ENCODE results near the gene NTN1.
"Not testable (repeated sequence)": the region's sequence is repeated elsewhere in the genome, so short reads cannot be mapped to it uniquely, and the experiment has no call there.

Gene NTN1

DNA sequence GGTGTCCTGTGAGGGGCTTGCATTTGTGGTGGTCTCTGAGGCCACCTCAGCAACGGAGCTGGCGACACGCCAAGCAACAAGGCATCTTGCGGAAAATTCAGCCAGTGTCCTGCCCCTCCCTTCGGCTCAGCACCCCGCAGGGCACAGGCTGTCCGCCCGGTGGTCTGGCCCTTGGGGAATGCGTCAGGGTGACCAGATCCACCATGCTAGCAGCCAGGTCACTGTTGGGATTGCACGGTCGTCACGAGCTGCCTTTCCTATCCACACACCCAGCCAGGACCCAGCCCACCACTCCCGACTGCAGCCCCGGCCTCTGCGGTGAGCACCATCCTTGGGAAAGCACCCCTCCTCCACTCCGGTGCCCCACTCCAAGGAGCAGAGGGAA, 221.2 kb downstream of the NTN1 start:
- DNase-seq = no peak

DNA sequence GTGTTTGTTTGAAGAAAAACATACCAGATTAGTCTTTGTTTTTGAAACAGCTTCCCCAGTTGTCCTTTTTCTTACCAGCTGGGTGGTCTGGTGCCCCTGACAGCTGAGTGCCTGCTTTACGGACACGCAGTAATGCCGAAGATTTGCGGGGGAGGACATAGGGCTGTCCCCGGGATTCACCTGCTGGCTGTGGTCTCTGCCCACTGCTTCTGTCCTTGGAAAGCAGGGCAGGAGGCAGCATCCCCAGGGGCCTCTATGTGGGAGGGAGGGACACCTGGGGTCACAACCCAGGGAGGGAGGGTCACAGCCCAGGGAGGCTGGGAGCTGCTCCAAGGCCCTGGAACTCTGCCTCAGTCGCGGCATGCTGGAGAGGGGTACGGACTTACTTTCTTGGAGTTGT, 221.7 kb downstream of the NTN1 start:
- DNase-seq = no peak

DNA sequence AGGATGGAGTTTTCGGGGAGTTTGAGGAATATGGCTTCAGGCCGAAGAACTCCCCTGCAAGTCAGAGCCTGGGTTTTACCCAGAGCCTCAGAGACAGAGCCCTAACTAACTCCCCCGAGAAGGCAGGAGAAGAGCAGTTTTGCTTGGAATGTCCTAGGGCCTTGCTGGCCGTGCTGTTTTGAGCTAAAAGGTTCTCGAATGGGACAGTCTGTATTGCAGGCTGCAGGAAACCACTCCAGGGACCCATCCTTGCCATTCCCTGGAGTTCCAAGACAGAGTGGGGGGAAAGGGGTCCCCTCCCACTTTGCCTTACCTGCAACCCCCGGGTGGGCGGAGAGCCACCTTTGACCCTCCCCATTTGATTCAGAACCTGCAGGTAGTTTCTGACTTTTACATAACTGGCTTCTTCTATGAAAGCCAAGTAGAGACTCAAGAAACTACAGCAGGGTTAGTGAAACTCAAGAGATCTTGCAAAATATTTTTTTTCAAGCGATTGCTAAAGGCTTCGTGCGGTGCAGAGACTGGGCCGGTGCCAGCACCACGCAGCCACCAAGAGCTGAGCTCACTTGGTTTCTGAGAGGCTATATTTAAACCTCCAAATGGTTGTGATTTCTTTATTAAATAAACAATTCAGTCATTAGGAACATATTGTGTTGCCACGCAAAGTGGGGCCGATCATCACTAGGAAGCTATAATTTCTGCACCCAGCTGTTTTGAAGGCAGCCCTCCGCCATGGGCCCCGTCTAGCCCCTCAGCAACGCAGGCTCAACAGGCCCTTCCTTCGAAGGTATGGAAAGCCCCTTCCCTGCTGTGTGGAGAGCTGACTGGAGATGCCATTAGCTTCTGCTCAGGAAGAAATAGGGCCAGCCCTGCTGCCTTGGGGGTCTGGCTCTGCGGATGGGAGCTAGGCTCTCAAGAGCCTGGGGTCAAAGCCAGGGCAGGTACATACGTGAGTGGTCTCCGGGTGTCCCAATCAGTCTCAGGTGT, 223.0 kb downstream of the NTN1 start:
- no peak for DNase-seq

DNA sequence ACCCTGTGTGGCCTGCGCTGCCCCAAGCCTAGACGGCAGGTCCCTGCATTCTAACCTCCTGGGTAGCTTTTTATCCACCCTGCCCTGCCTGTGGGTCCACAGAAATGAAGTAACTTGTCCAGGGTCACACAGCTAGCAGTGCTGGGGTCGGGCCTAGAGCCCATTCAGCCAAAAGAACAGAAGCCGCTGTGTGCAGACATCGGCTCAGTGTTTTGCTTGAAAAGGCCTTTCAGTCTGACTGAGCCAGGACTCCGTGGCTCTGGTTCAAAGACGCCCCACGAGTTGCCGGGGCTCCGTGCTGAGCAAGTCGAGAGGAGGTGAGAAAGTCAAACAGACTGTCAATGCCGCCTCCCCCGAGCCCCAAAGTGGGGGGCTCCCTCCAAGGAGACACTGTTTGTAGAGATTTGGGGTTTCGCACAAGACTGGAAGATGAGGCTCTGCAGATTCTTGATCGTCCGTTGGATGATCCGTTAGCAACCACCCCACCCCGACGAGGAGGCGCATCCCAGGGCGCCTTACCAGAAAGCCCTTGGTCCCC, 226.2 kb downstream of the NTN1 start:
- peak in 41 of 51 donors; percentile 11 to 79 (median 41) for DNase-seq

DNA sequence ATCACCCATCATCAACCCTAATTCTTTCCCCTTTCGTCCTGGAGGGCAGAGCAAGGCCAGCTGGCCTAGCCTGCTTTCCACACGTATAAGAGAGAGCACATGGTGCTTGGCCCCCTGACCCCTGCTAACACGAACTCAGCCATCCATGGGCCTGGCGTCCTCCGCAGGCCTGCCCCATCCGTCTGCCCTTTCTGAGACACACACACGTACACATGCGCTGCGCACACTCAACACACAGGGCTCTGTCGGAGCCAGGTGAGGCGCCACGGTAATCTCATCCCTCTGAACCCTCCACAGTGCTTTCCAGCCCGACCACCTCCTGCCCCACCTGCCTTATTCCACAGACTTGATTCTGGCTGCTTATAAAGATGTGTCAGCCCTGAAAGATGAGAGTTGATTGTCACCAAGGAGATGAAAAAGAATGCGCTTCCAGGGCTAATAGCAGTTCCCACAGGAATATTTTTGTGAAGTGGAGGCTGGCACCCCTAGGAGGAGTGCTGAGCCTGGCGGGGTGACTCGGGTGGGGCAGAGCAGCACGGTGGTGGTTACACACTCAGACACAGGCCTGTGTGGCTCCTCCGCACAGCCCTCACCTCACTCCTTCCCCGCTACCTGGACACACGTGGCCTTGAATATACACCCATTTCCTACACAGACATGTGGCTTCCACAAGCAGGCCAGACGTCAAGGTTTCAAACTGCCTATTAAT, 228.1 kb downstream of the NTN1 start:
- DNase-seq = no peak

DNA sequence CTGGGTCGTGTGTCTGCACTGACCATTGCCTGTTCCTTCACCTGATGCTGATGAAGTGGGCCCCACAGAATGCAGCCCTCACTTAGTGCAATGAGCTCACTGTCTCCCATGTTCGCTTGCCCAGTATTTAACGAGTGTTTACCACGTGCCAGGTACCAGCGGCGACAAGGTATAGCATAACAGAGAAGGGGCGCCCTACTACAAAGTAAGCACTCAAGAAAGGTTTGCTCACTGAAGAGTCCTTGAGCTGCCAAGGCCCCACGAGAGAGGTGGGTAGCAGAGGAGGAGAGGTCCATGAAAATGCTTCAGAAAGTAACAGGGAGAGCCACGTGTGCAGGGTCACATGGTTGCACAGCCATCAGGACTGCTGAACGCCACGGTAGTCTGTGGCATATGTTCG, 230.0 kb downstream of the NTN1 start:
- no peak for DNase-seq

DNA sequence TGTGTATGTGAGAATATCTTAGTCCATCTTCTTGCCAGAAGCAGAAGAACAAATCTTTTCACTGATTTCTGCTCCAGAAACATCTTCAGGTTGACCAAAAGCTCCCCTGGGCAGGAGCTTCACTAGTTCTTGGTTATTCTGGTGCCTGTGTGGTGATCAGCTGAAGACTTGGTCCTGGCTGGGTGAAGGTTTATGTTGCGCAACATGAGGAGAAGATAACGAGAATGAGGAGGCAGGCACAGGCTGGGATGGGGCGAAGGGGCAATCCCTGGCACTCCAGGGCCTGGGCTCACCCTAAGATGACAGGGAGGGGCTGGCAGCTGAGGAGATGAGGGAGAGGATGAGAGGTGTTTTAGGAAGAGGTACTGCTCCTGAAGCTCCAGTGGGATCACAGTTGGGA, 232.0 kb downstream of the NTN1 start:
- DNase-seq = no peak

DNA sequence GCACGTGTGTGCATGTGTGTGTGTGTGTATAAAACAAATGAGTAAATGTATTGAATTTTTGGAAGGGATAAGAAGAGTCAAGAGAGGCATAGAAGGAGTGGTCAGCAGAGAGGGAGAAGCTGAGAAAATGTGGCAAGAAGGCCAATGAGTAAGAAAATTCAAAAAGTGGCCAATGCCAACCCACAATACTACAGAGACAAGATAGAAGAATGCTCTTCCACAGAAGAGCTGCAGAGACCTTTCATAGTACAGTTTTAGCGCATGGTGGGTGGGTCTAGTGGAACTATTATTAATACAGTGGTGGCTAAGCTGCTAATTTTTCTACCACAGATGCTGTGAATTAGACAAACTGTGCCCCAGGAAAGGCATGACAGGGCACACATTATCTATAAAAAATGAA, 233.5 kb downstream of the NTN1 start:
- DNase-seq = no peak

DNA sequence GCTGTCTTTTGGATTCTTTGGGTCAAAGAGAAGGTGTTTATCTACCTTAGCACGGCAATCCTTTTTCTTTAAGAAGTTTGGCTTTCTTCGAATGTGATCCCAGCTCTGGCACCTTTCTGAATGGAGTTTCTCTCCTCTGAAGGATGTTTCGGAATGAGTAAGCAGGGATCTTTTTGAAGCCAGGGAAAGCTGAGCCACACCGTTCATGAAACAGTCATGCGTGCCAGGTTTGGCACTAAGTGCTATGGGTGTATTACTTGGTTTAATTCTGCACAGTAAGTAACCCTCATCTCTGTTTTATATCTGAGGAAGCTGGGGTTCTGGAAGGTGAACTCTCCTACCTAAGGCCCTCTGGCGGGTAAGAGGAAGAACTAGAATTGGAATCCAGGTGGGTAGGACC, 234.5 kb downstream of the NTN1 start:
- no peak for DNase-seq

DNA sequence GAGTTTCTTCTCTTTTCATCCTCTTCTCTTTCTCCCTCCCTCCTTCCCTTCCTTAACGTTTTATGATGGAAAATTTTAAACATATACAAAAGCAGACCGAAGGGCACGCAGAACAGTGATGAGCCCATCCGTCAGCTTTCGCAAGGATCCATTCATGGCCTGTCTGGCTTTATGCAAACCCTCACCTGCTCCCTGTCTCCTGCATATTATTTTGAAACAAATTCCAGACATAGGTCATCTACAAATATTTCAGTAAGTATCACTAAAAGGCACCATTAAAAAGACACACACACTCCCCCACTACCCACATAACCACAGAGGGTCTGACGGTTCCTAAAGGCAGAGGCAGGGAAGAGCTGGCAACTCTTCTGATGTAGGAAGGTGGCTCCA, 235.0 kb downstream of the NTN1 start:
- DNase-seq = no peak

DNA sequence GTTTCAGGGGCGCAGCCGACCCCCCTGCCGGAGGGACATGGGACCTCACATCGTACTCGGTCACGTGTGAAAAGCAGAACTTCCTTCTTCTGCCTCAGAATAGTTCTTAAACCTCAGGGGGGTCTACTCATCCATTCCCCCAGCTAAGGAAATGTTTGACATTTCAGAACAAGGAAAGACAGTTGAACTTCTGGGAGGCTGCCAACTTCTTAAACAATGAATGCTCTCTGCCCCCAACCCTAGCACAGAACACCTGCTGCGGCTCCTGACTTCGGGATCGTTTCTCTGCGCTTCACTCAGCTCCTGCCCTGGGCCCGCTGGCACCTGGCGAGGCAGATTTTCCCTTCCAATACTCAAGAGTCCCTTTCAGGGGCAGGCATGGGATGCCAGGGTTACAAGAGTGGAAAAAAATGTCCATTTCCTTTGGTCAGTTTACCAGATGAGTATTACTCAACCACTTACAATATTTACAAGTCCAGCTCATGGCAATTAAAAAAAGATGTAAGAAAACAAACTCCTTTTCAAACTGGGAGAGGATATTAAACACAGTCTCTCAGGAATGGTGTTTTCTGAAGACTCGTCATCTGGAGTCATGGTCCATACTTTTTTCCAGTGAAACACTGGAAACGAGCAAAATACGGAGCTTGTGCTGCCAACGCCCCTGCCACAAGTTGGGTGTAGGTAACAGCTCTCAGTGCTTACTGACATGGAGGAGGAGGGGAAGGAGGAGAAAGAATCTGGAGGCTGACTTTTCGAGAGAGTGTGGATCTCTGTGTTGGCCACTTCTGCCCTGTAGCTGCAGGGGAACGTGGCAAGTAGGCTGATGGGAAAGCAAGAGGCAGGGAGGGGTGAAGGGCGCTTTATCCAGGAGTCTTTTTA, 235.7 kb downstream of the NTN1 start:
- no peak for DNase-seq

DNA sequence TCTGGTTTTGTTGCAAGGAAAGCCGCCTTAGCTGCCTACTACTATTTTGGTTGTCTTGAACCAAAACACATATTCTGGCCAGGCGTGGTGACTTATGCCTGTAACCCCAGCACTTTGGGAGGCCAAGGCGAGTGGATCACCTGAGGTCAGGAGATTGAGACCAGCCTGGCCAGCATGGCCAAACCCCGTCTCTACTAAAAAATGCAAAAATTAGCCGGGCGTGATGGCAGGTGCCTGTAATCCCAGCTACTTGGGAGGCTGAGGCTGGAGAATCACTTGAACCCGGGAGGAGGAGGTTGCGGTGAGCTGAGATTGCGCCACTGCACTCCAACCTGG, 236.3 kb downstream of the NTN1 start:
- not testable (repeated sequence) for DNase-seq

DNA sequence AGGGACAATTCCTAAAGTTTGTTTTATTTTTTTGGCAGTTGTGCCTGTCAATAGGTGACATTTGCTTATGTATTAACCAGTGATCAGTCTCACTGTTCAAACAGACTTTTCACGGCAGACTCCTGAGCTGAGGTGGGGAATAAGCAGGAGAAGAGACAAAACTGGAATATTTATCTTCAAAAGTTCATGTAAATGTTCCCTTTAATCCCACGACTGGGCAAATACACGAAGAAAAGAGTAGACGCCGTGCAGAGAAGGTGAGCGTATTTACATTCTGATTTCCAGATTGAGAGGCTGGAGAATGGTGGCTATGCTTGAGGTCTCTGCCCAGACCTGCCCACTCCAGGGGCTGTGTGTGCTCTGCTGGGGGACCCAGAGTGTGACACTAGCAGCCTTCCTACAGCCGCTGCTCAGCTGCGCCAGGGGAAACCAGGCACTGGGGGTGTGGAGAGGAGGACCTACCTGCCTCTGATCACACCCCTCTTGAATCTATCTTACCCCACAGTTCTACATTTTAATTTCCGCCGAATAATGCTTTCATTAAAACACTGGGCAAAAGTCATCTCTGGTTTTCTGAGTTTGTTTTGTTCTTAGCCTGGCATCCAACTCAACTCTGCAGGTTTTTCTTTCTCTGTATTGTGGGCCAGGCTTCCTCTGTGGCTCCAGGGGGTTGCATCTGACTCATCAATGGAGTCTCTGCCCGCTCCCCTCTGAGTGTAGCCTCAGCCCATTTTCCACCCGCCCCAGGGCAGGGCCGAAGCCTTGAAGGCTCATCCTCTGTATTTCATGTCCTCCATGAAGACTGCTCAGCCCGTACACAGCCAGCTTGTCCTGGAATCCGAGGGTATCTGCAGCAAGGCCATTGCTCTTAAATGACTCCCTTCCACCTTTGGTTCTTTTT, 237.1 kb downstream of the NTN1 start:
- DNase-seq = no peak

DNA sequence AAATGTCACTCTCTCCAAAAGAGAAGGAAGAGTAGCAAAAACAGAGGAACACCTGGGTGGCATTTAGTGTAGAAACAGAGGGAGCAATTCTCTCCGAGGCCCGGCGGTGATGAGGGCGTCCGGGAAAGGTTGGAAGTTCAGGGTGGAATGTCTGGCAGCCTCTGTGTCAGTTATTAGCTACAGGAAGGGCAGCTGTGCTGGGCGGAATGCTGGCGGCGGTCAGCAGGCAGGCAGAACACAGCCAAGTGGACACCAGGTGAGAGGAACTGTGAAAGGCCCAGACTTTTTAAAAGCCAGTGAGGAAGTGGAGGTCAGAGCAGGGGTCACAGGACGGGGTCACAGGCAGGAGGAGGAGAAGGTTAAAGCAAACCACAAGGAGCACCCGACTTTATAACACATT, 238.1 kb downstream of the NTN1 start:
- no peak for DNase-seq

DNA sequence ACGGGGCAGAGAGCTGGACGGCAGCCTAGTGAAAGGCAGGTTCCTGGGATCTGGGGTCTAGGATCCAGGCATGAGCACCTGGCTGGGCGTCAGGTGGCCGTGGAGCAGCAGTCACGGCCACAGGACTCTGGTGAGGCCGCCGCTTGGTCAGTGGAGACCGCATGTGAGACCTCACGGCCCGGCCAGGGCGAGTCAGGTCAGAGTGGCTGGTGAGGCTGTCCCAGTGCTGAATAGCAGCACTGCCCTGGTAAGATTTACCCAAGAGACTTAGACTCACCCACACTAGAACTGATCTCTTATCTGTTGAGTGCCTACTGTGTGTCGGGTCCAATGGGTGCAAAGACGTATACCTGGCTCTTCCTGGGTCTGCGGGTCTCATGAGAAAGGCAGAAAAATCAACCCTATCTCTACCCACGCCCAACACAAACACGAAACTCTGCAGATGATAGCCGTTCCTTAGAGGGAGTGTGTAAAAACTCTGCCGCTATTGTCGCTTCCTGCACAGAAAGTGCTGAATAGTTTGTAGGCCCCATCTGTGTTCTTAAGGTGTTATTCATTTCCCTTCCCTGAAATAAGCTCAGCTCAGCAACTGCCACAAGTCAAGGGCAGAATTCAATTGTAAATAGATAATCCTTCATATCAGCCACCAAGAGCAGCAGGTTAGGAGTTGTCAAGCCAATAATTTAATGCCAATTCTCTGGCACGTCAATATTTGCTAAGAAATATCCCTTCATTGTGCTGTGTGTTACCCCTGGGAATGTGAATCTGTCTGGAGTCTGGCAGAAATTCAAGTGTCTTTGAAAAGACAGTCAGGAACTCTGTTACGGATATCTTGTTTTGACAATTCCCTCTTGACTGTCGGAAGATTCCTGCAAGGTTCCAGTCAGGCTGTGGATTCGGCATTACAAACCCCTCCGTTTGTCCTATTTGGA, 240.0 kb downstream of the NTN1 start:
- no peak for DNase-seq

DNA sequence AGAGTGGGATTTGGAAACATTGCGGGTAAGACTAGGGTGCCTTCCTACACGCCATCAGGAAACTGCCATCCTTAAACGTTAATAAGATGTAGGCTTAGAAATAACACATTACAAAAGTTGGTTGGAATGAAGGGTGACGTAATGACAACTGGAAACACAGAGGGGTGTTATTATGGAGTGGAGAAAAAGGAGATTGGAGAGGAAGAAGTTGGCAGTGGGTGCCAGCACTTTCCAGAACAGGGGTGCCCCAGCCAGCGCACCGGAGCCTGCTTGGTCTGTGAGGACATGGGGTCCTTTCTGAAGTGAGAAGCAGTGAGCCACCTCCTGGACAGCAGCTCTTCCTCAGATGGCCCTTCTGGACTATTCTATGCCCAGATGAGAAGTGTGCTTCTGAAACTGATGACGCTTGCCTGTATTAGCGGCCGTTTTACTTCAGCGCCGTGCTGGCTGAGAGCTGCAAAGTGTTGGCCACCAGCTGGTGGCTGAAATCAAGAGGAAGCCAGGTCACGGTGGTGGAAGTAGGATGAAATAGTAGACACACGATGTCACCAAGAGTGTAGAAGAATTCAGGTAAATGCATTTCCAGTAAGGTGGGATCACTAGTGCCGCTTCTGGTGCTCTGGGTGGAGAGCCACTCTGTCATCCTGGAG, 244.8 kb downstream of the NTN1 start:
- DNase-seq = no peak

DNA sequence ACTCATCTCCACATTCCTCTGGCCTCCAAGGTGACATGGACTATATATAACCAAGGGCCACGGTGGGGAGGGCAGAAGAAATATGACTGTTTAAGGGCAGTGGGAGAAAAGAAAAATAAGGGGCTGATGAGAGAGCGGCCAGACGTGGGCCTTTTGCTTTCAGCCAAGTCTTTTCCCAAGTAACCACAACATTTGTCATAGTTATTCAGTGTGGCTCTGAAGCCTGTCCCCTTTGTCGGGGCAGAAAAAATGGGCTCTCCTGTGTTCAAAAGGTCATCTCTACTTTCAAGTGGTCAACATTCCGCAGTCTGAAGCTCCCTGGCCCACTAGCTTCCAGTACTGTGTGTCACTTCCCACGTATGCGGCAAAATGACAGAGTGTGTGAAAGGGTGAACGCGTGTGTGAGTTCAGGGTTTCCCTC, 245.4 kb downstream of the NTN1 start:
- DNase-seq = no peak

DNA sequence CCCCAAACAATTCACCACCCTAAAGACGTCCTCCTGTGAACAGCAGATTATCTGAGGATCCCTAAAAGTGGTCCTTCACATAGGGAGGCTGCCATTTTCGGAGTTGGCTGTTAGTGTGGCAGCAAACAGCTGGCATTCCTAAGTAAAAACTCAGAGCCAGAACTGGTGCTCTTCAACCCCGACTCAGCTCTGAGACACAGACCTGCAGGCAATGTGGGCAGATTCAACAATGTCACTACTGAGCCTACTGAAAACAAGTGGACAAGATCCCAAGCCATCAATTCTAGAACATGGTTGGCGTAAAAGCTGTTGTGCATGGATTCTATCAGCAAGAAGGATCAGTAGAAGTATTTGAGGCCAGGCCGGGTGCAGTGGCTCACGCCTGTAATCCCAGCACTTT, 247.2 kb downstream of the NTN1 start:
- no peak for DNase-seq

All from hypothalamus (tissue), 51 donors.